ENCODE data around the gene ST6GALNAC6.

DNA sequence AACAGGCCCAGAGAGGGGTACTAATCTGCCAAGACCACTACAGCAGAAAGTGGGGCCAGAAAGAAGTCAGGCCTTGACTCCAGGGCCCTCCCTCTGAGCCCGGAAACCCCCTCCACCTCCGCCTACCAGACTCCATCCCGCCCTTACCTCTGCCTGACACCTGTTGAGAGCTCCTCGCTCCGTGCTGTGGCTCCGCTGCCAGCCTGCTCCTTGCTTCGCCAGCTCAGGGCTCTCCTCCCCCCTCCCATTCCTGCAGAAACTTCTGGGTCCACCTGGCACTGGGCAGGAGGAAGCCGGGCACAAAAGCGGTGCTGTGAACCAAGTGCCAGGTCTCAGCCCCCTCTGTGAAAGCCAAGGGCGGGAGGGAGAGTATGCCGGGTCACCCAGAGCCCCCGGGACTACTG lies 6.4 kb upstream of the ST6GALNAC6 start:
- TF ChIP-seq CTCF (IDR thresholded peaks at IDR 0.05 in 2 of 3, conservative IDR thresholded peaks at IDR 0.05 in 1 of 3; ENCODE audit: borderline replicate concordance in 1 of 3, insufficient read depth in 1 of 3, low read depth in 2 of 3, low read length in 2 of 3) (no peak), CEBPB (IDR thresholded peaks at IDR 0.05; ENCODE audit: low read depth) (no peak), EZH2phosphoT487 (IDR thresholded peaks at IDR 0.05; ENCODE audit: borderline replicate concordance) (no peak), TCF7L2 (IDR thresholded peaks at IDR 0.05; ENCODE audit: borderline replicate concordance, extremely low read depth, insufficient read depth, insufficient read length) (no peak), YY1 (IDR thresholded peaks at IDR 0.05; ENCODE audit: extremely low read depth, insufficient replicate concordance, low read depth, low read length) (no peak), MAX (IDR thresholded peaks at IDR 0.05) (no peak), POLR2AphosphoS5 (IDR thresholded peaks at IDR 0.05; ENCODE audit: low read depth, low read length) (no peak)
